ENCODE results near the gene TMEM255B. TPM values are rescaled to one million over a fixed set of nuclear protein-coding genes. Genes with fewer than 3 reads are reported as not detected.
A peak's percentile ranks its signal among the peaks of the same experiment; 100 is the strongest.

Gene TMEM255B
- polyA plus RNA-seq, 3 donors: 5.1 to 7.5 (median 5.9) TPM

DNA sequence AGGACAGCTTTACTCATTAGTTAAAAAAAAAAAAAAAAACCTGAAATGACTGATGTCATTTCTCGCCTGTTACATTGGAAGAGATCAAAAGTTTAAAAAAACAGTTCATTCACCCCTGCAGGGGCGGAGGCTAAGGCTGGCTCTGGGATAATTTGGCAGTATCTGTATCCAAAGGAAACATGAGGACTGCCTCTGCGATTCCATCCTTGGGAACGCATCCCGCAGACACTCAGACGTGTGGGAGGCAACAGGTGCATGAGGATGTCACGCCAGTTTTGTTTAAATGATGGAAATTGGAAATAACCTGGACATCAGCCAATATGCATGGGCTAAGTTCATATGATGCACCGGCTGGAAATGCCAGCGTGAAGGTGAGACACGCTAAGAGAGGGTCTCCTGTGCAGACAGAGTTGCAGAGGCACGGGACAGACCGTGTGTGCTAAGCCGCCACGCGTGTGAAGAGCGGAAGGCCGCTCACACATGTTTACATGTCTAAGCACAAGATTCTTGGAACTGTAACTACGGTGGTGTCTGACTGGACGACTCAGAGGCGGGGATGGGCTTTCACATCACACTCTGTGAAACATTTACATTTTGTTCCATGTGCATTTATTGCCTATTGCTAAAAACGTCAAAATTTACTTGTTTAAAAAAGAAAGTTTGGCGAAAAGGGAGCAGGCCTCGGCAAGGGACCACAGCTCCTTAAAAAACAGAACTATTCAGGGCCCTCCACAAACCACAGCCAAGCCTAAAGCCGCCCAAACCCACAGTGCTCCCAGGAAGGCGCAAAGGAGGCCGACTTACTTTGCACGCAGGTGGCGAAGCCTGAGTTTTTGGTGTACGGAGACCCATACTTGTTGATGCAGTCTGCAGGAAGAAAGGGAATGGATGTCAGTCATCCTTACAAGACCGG, 87.0 kb downstream of the TMEM255B start:
- no peak overlapping the region for H3K27ac Mint-ChIP-seq
- Histone ChIP-seq H3K9me3 (replicated peaks in 1 of 2; ENCODE audit: control insufficient read depth in 1 of 2, insufficient read depth in 1 of 2, low read length in 2 of 2) (no peaks in the 10 kb centered on the region), H3K27me3 (ENCODE audit: control insufficient read depth in 2 of 2, insufficient read depth in 2 of 2, low read length in 2 of 2) (peaks cover 0 to 19% of the 10 kb centered on the region in 2 donors), H3K4me1 (ENCODE audit: control insufficient read depth in 1 of 2, insufficient read depth in 2 of 2, low read length in 2 of 2) (no peaks in the 10 kb centered on the region), H4K20me1 (ENCODE audit: insufficient read depth, low read length) (no peaks in the 10 kb centered on the region), H3K9ac (ENCODE audit: insufficient read depth, low read length, poor library complexity, severe bottlenecking) (no peak overlapping the region), H3K4me2 (replicated peaks; ENCODE audit: extremely low read depth, low read length, poor library complexity, severe bottlenecking) (no peak overlapping the region), H3K4me3 (replicated peaks in 1 of 3; ENCODE audit: low read depth in 2 of 3, low read length in 3 of 3) (no peak overlapping the region), H3K27ac (ENCODE audit: low read depth in 1 of 2, low read length in 2 of 2) (no peak overlapping the region), H3K79me2 (ENCODE audit: insufficient read depth, low read length) (no peaks in the 10 kb centered on the region), H2AFZ (ENCODE audit: insufficient read depth, low read depth, low read length, poor library complexity, severe bottlenecking) (no peak overlapping the region), H3K36me3 (replicated peaks in 1 of 2; ENCODE audit: control insufficient read depth in 1 of 2, insufficient read depth in 2 of 2, low read length in 2 of 2) (no peaks in the 10 kb centered on the region)
- peaks cover 2% of the 10 kb centered on the region for H3K4me1 Mint-ChIP-seq
- peaks cover 0 to 30% (median 4%) of the 10 kb centered on the region in 7 donors for H3K9me3 Mint-ChIP-seq
- peaks cover 4 to 29% of the 10 kb centered on the region in 2 donors for H3K36me3 Mint-ChIP-seq
- intact Hi-C loops (cut with micrococcal nuclease): no loop called here
- no peak for DNase-seq
- H3K4me3 Mint-ChIP-seq: peak overlapping the region in 1 of 2 donors; percentile 39
- 92% methylated on average over 20 of the region's 30 CpGs for WGBS (ENCODE audit: insufficient coverage)
- H3K27me3 Mint-ChIP-seq (ENCODE audit: low read depth in 3 of 3): peaks cover 23 to 36% (median 33%) of the 10 kb centered on the region in 3 donors
- no peak for TF ChIP-seq CTCF (IDR thresholded peaks at IDR 0.05)

GRCh38 chr13:113846636-113847318, 87.8 kb downstream of the TMEM255B start:
- H3K9me3 ChIP-seq (replicated peaks in 1 of 2; ENCODE audit: control insufficient read depth in 1 of 2, insufficient read depth in 1 of 2, low read length in 2 of 2): no peaks in the 10 kb centered on the region
- 86% methylated on average over 26 of the region's 28 CpGs for WGBS (ENCODE audit: insufficient coverage)
- no peaks in the 10 kb centered on the region for H3K79me2 ChIP-seq (ENCODE audit: insufficient read depth, low read length)
- H3K27me3 ChIP-seq (ENCODE audit: control insufficient read depth in 2 of 2, insufficient read depth in 2 of 2, low read length in 2 of 2): peaks cover 0 to 12% of the 10 kb centered on the region in 2 donors
- no peak overlapping the region for H2AFZ ChIP-seq (ENCODE audit: insufficient read depth, low read depth, low read length, poor library complexity, severe bottlenecking)
- Mint-ChIP-seq H3K4me3 (peak overlapping the region in 1 of 2 donors; percentile 3), H3K9me3 (peaks cover 0 to 30% (median 4%) of the 10 kb centered on the region in 7 donors), H3K4me1 (no peaks in the 10 kb centered on the region), H3K27me3 (ENCODE audit: low read depth in 3 of 3) (peaks cover 17 to 30% (median 25%) of the 10 kb centered on the region in 3 donors), H3K36me3 (peaks cover 4 to 29% of the 10 kb centered on the region in 2 donors), H3K27ac (no peak overlapping the region)
- H3K4me3 ChIP-seq (replicated peaks in 1 of 3; ENCODE audit: low read depth in 2 of 3, low read length in 3 of 3): no peak overlapping the region
- no peak for TF ChIP-seq CTCF (IDR thresholded peaks at IDR 0.05)
- H3K4me1 ChIP-seq (ENCODE audit: control insufficient read depth in 1 of 2, insufficient read depth in 2 of 2, low read length in 2 of 2): no peaks in the 10 kb centered on the region
- H3K36me3 ChIP-seq (replicated peaks in 1 of 2; ENCODE audit: control insufficient read depth in 1 of 2, insufficient read depth in 2 of 2, low read length in 2 of 2): no peaks in the 10 kb centered on the region
- no peak overlapping the region for H3K4me2 ChIP-seq (replicated peaks; ENCODE audit: extremely low read depth, low read length, poor library complexity, severe bottlenecking)
- H4K20me1 ChIP-seq (ENCODE audit: insufficient read depth, low read length): no peaks in the 10 kb centered on the region
- no peak overlapping the region for H3K27ac ChIP-seq (ENCODE audit: low read depth in 1 of 2, low read length in 2 of 2)
- H3K9ac ChIP-seq (ENCODE audit: insufficient read depth, low read length, poor library complexity, severe bottlenecking): no peak overlapping the region
- intact Hi-C loops (cut with micrococcal nuclease): no loop called here
- no peak for DNase-seq

All from CD14-positive monocyte (primary cell).